Activated CD4-positive, alpha-beta T cell treated with anti-CD3 and anti-CD28 coated beads for 4 hours (primary cell): ENCODE results near the gene VSTM2L.
"Not testable (repeated sequence)": the region's sequence is repeated elsewhere in the genome, so short reads cannot be mapped to it uniquely, and the experiment has no call there.

Experiments used
- DNase-seq, 2 donors: peaks; one replicate each; pipeline ENCODE4 v3.0.0-alpha.2; 2020

VSTM2L gene

DNA sequence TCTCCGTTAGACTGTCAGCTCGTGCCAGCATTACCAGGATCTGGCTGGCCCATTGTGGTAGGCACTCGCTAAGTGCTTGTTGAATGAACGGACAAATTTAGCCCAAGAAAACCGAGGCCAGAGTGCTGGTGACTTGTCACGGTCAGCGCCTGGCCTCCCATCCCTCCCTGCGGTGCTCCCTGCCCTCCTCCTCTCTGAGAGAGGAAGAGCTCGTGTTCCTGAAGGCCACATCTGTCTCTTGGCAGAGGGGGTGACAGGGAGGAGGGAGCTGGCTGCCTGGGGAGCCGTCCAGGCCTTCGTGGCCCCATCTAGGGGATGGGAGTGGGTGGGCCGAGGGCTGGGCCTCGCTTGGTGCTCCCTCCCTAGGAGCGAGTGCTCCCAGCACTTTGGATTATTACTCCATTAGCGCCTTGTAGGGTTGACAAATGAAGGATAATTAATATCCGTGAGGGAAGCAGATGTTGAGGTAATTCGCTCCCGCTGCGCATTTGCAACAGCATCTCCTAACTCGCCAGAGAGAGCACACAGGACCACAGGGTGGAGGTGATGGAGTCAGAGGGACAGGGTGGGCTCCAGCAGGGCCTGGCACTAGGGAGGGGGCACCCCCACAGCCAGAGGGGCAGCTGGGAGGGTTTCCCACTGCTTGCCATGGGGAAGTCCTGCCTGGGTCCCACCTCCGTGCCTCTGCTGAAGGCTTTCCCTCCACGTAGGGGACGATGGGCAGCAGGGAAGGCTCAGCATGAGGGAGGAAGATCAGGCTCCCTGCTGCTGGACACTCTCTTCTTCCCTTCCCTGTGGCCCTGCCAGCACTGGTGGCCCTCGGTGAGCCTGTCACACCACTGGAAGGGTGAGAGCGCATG lies 37.0 kb downstream of the VSTM2L start:
- no peak for DNase-seq

DNA sequence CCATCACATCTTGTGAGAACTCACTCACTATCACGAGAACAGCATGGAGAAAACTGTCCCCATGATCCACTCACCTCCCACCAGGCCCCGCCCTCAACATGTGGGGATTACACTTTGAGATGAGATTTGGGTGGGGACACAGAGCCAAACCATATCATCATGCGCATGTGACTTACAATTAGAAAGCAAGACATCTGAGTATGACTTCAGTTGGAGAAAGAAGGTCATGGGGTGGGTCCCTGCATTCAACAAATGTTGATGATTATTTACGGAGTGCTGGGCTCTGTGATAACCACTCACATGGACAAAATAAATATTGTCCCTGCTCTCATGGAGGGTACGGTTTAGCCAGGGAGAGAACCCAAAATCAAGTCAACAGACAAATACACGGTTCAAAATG lies 37.9 kb downstream of the VSTM2L start:
- no peak for DNase-seq

DNA sequence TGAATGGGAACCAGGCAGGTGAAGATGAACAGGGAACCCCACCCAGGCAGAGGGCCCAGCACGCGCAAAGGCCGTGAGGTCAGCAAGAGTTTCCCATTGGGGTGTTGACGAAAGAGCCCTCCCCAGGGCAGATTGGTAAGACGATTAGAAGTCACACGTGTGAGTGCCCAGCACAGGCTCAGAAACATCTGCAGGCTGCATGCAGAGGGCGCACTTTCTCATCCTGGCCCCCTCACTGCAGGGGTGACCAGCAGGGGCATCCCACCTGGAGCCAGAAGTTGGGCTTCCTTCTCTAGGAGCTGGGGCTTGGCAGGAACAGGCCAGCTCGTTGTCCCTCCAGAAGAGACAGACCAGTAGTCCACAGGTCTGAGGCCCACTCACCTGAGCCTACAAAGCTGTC lies 38.4 kb downstream of the VSTM2L start:
- no peak for DNase-seq

DNA sequence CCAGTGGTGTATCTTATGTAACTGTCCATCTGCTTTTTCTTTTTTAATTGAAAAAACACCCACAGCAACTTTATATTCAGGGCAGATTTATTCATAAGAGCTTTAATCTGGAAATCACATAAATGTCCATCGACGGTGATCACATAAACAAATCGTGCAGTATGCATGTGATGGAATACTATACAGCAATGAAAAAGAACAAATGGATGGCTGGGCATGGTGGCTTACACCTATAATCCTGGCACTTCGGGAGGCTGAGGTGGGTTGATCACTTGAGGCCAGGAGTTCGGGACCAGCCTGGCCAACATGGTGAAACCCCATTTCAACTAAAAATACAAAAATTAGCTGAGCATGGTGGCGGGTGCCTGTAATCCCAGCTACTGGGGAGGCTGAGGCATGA lies 39.1 kb downstream of the VSTM2L start:
- DNase-seq = no peak

DNA sequence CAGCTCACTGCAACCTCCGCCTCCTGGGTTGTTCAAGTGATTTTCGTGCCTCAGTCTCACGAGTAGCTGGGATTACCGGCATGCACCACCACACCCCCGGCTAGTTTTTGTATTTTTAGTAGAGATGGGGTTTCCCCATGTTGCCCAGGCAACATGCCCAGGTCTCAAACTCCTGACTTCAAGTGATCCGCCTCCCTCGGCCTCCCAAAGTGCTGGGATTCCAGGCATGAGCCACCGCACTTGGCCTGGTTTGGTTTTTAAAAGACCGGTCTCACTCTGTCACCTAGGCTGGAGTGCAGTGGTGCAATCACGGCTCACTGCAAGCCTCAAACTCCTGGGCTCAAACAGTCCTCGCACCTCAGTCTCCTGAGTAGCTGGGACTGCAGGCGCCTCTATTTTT lies 40.1 kb downstream of the VSTM2L start:
- DNase-seq = no peak

DNA sequence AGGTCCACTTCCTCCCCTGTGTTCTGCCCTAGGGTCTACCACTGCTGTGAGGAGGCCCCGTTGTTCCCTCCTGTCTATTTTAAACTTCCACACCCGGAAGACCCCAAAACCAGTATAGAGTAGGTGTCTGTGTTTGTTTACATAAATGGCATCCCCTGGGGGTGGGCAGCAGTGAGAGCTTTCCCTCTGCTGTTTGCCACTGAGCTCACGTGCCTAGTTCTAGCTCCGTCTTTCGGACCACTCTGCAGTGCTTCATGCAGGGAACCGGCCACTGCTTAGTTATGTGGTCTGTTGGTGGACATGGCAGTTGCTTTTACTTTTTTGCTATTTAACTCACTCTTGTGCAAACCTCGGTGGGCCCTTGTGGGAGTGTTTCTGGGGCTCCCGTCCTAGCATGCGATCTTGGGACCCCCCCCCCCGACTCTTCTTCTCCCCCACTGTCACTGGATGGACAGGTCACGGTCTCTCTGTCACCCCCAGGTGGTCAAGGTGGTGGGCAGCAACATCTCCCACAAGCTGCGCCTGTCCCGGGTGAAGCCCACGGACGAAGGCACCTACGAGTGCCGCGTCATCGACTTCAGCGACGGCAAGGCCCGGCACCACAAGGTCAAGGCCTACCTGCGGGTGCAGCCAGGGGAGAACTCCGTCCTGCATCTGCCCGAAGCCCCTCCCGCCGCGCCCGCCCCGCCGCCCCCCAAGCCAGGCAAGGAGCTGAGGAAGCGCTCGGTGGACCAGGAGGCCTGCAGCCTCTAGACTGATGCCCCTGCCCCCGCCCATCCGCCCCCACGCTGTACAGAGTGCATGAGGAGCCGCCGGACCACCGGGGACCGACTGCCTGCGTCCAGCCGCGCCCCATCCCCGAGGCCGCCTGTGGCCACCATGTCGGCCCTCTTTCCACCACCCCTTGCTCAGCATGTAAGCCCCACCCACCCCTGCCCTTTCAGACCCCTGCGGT lies 40.9 kb downstream of the VSTM2L start:
- no peak for DNase-seq

DNA sequence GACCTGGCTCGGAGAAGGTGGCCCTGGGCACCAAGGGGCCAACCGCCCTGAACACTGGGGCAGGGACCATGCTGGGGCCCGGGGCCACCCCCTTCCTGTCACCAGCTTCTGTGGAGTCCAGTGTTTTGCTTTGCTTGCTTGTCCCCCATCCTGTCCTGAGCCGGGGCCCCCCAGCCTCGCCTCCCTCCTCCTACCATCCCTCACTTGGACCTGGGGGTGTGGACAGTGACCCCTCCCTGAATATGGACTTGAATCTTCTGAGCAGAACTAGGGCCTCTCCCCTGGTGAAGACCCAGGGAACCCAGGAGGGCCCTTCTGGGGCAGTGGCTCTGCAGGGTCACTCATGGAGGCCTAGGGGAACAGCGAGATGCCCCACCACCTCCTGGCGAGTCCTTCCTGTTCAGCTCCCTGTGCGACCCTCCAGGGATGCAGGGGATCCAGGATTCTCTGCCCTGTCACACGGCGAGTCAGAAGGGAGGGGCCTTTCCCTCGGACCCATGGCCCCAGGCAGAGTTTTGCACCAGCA lies 41.6 kb downstream of the VSTM2L start:
- DNase-seq = no peak

DNA sequence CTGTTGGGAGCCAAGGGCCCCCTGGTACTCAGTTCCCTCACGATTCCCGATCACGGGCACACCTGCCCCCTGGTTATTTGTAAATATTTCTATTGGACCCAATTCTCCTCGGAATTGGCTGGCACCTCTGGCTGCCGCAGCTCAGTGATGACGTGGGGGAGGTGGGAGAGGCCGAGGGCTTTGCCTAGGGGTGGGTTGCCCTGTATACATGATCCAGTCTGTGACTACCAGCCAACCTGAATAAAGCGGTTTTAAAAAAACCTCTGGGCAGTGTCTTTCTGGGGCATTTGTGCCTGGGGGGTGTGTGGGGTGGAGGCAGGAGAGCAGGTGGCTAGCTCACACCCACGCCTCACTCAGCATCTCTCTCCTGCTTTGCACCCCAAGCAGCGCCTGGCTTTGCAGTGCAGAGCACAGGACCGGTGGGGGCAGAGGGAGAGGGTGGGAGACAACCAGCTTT lies 42.2 kb downstream of the VSTM2L start:
- no peak for DNase-seq

DNA sequence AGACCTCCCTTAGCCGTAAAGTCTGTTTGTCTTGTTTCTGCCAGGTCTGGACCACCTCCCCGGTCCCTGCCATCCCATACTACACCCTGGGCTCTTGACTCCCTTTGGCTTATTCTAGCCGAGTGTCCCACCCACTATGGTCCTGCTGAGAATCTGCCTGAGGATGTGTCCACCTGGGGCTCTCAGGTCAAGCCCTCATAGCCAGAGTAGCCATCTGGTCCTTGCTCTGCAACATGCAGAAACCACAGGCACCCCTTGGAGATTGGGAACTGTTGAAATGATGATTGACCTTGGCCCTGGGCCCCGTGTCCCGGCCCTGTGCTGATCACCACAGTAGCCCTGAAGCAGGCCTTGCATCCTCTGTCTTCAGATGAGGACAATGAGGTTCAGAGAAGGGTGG lies 44.0 kb downstream of the VSTM2L start:
- no peak for DNase-seq

DNA sequence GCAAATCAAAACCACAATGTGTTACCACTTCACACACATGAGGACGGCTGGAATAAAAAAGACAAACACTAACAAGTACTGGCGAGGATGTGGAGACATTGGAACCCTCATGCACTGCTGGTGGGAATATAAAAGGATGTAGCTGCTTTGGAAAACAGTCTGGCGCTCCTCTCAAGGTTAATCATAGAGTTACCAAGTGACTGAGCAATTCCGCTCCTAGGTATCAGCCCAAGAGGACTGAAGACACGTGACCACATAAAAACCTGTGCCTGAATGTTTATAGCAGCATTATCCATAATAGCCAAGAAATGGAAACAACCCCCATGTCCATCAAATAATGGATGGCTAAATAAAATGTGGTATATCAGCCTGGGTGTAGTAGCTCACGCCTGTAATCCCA lies 45.0 kb downstream of the VSTM2L start:
- no peak for DNase-seq

DNA sequence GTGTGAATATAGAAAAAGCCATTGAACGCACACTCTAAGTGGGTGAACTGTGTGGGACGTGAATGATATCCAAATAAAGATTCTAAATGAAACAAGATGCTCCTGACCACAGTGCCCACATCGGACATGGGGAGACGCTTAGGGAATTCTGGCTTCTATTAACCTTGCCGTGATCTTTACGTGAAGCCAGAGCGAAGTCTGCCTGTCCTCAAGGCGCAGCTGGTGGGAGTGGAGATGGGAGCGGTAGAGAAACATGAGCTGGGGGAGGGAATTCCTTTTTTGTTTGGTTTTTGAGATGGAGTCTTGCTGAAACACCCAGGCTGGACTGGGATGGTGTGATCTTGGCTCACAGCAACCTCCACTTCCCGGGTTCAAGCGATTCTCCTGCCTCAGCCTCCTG lies 46.0 kb downstream of the VSTM2L start:
- DNase-seq = no peak

DNA sequence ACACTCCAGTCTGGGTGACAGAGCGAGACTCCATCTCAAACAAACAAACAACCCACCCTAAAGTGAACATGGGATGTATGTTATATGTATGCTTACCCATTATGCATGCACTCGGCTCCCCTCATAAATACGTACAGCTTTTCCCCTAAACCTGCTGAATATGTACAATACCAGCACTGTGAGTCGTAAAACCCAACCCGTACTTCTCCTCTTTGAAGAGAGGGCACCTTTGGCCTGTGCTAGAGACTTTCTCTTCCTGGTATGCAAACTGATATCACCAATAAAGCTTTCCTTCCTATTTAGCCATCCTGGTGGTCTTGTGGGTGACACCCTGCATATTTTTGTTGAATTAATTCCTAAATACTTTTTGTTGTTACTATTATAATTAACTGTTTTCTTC lies 51.3 kb downstream of the VSTM2L start:
- no peak for DNase-seq

DNA sequence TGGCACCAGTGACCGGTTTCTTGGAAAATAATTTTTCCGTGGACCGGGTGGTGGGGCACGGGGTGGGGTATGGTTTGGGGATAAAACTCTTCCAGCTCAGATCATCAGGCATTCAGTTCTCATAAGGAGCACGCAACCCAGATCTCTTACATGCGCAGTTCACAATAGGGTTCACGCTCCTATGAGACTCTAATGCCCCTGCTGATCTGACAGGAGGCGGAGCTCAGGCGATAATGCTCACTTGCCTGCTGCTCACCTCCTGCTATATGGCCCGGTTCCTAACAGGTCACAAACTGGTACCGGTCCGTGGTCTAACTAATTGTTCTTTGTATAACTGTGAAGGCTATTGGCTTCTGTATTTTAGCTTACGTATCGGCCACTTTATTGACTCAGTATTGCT lies 51.7 kb downstream of the VSTM2L start:
- DNase-seq = no peak

DNA sequence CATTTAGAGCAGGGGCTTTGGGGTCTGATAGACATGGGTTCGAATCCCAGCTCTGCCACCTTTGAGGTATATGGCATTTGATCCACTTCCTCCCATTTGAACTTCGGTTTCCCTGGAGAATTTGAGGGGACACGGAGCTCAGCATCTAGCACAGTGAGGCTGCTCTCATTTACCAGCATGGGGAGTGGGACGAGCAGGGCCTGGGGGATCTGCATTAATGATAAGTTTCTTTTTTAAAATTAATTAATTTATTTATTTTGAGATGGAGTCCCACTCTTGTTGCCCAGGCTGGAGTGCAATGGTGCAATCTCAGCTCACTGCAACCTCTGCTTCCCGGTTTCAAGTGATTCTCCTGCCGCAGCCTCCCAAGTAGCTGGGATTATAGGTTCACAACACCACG lies 52.6 kb downstream of the VSTM2L start:
- DNase-seq = no peak

DNA sequence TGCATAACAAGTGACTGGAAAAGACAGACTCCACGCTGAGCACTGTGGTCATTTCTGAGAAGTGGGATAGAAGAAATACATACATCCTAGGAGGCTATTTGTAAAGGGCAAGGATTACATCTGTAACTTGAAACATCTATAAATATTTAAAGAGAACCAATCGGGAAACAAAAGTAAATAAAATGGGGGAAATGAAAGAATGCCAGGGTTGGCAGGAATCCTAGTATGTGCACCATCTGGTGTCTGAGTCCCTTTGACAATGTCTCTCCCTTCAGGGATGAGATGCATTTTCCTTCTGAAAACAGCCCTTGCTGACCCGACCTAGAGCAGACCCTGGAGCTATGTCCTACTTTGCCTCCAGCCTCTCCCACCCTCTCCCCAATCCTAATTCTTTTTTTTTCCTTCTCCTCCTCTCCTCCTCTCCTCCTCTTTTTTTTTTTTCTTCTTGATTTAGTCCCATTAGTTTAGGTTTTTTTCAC lies 53.2 kb downstream of the VSTM2L start:
- no peak for DNase-seq

DNA sequence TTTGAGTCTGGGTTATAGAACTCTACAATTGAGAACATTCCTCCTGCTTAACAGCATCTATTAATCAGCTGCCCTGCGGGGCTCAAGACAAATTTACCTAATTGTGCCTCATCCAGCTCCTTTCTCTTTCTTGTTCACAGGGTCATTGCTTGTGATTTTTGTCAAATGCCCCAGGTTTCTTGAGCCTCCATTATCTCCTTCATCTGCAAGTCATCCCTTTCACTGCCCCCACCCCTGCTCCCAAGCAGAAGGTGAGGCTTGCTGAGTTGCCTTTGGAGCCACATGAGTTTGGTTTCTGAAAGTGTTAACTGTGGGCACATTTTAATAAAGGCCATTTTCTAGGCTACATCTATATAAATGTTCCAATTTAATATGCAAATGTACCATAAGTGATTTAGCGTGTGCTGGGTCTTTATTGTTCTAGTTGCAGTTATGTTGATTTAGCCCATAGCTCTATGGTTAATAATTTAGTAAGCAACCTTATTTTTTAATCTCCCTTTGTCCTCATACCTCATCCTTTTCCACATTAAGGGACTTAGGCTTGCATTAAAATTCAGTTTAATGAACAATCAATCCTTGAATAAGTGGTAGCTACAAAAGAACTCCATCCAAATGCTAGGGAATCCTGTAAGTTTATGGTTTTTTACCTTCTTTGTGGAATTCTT lies 56.1 kb downstream of the VSTM2L start:
- DNase-seq = no peak

DNA sequence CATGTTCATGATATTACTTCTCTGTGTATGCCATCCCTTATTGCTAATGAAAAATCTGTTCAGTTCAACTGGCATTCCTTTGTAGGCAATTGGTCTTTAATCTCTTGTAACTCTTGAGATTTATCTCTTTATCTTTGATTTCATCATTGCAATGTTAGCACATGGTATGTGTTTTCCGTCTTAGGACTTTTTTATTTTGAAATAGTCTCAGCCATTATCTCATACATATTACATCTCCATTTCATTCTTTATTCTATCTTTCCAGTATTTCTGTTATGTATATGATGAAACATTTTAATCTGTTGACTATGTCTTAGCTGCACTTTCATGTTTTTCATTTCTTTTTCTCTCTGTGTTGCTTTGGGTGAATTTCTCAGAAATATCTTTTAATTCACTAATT lies 58.1 kb downstream of the VSTM2L start:
- DNase-seq = no peak

DNA sequence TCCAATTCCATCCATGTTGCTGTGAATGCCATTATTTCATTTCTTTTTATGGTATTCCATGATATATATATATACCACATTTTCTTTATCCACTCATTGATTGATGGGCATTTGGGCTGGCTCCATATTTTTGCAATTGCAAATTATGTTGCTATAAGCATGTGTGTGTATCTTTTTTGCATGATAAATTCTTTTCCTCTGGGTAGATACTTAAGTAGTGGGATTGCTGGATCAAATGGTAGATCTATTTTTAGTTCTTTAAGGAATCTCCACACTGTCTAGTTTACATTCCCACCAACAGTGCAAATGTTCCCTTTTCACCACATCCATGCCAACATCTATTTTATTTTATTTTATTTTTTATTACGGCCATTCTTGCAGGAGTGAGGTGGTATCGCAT lies 60.6 kb downstream of the VSTM2L start:
- not testable (repeated sequence) for DNase-seq

DNA sequence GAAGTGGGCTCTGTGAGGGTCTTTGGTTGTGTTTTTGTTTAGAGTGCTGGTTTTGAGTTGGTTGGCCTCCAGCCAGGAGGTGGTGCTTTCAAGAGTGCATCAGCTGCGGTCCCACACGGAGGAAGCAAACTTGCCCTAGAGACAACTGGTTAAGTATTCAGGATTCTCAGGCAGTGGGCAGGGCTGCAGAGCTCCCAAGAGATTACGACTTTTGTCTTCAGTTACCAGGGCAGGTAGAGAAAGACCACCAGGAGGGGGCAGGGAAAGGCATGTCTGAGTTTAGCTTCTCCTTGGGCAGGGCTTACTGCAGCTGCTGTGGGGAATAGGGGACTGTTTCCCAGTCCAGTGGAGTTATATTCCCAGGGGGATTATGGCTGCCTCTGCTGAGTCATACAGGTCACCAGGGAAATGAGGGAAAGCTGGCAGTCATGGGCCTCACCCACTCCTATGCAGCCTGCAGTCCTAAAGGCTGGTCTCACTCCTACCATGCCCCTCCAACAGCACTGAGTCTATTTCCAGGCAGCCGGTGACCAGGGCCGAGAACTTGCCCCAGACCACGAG lies 66.0 kb downstream of the VSTM2L start:
- DNase-seq = no peak

DNA sequence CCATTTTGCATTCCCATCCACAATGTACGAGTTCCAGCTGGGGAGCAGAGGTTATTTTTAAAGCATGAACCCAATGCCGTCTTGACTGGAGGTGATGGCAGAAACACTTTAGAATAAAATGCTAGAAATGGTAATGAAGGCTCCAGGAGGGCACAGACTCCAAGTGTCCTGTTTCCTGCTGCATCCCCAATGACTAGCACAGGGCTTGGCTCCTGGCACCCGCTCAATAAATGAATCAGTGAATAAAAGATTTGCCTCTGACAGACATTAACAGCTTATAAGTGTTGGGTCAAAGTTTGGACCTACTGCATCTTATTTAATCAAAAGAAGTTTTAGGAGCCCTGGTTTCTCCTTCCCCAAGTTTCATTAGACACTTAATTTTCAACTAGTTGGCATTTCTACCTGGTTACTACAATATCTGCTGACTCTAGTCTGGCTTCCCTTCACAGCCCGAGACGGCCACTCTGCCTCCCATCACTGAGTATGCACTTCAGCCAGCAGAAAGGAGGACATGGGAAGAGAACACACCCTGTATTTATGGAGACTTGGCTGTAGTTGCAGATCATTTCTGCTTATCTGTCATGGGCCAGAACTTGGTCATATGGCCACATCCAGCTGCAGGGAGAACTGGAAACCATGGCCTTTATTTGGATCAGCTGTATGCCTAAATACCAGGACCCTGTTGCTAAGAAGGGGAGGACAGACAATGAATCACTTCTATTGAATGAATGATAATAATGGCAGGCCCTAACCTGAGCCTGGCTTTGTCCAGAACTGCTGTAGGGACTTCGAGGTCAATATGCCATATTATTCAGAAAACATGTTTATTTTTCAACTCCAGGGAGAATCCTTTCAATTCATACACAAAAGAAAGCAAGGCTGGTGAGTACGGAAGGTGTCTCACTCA lies 67.3 kb downstream of the VSTM2L start:
- DNase-seq = no peak

DNA sequence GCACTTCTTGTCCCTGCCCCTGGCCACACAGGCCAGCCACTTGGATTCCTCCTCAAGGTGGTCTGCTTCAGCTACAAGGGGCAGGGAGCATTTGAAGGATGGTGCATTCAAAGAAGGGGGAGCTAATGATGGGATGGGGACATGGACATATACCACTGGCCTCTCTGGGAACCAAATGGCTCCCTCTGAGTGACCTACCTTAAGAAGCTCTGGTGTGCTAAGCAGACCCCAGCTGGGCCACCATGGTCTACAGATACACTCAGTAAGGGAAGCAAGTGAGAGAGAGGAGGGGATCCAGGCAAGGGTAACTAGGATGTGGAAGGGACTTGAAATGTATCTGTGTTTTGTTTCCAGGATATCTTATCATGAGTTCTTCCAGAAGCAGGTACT lies 67.9 kb downstream of the VSTM2L start:
- no peak for DNase-seq
